K562 (cell line): ENCODE results near the gene KCNAB1. TPM values are rescaled to one million over a fixed set of nuclear protein-coding genes. Genes with fewer than 3 reads are reported as not detected.

ENCODE experiments used
- ATF3 ChIP-seq, 2 experiments: fragments of 450-650 bp in 1 of 2; sonication (generic) in 1 of 2; formaldehyde crosslinking in 1 of 2; IDR thresholded peaks in 1 of 2; conservative IDR thresholded peaks in 1 of 2; 2 replicates each; pipeline versions ENCODE4 v1.6.1 to v1.8.1; 2016 to 2023; ENCODE audit warnings: mild to moderate bottlenecking in 2 of 2, moderate library complexity in 2 of 2, inconsistent platforms in 1 of 2, missing genetic modification reagents in 1 of 2
- ATF4 ChIP-seq: fragments of 450-650 bp; formaldehyde crosslinking; IDR thresholded peaks from 2 replicates; pipeline ENCODE4 v1.4.0; 2022; ENCODE audit warnings: mild to moderate bottlenecking, moderate library complexity
- CC2D1A ChIP-seq: fragments of 450-650 bp; IDR thresholded peaks from 2 replicates; pipeline ENCODE4 v1.6.1; 2017; ENCODE audit warnings: mild to moderate bottlenecking
- E2F1 ChIP-seq: sonication (generic); formaldehyde crosslinking; IDR thresholded peaks from 2 replicates; pipeline ENCODE4 v1.8.1; 2023; ENCODE audit warnings: mild to moderate bottlenecking, missing genetic modification reagents, moderate library complexity
- ELF2 ChIP-seq: fragments of 250-450 bp; sonication (Bioruptor Pico); IDR thresholded peaks from 2 replicates; pipeline ENCODE4 v1.5.0; 2021; ENCODE audit warnings: mild to moderate bottlenecking
- ETV1 ChIP-seq: fragments of 450-650 bp; conservative IDR thresholded peaks from 2 replicates; pipeline ENCODE4 v1.6.1; 2016; ENCODE audit warnings: missing genetic modification characterization, control low read depth, low read depth, missing compliant biosample characterization
- FIP1L1 ChIP-seq: fragments of 200-400 bp; formaldehyde crosslinking; IDR thresholded peaks from 2 replicates; pipeline ENCODE4 v1.6.1; 2018; ENCODE audit warnings: mild to moderate bottlenecking, low read depth, low read length; ENCODE audit not compliant: poor library complexity, severe bottlenecking
- LCOR ChIP-seq: sonication (generic); formaldehyde crosslinking; IDR thresholded peaks from 2 replicates; pipeline ENCODE4 v1.8.0; 2022; ENCODE audit warnings: mild to moderate bottlenecking, missing genetic modification reagents
- MYC ChIP-seq, 2 experiments: fragments of 250-450 bp in 1 of 2; sonication (Bioruptor Pico) in 1 of 2; IDR thresholded peaks; 2 replicates each; pipeline versions ENCODE4 v1.5.1 to v1.6.1; 2012 to 2021; ENCODE audit warnings: low read depth in 2 of 2, borderline replicate concordance in 1 of 2, improper control_type of control experiment in 1 of 2, low read length in 1 of 2, mild to moderate bottlenecking in 1 of 2, moderate library complexity in 1 of 2
- OTX1 ChIP-seq: fragments of 450-650 bp; formaldehyde crosslinking; IDR thresholded peaks from 2 replicates; pipeline ENCODE4 v1.4.0; 2022; ENCODE audit warnings: mild to moderate bottlenecking
- SAFB ChIP-seq: fragments of 200-400 bp; formaldehyde crosslinking; IDR thresholded peaks from 2 replicates; pipeline ENCODE4 v1.6.1; 2017; ENCODE audit warnings: low read depth, low read length, borderline replicate concordance
- UBTF ChIP-seq, 2 experiments: IDR thresholded peaks; 2 replicates each; pipeline ENCODE4 v1.6.1; 2012; ENCODE audit warnings: improper control_type of control experiment in 2 of 2, low read depth in 2 of 2, low read length in 2 of 2, borderline replicate concordance in 1 of 2
- ZFPM2 ChIP-seq: fragments of 250-450 bp; sonication (Bioruptor Pico); IDR thresholded peaks from 2 replicates; pipeline ENCODE4 v1.5.1; 2022; ENCODE audit warnings: mild to moderate bottlenecking
- ZNF384 ChIP-seq: IDR thresholded peaks from 2 replicates; pipeline ENCODE4 v1.6.1; 2012; ENCODE audit warnings: low read depth, low read length, improper control_type of control experiment
- polyA plus RNA-seq, 8 experiments: library from polyadenylated mRNA; depleted of rRNA in 4 of 8; stranded (reverse) in 5 of 8; unstranded in 3 of 8; fragments of >200 nt; fragmentation: Nextera tagmentation in 2 of 8; fragmentation: Illumina TruSeq in 1 of 8; extraction: Ambion mirVana in 2 of 8; extraction: Trizol in 1 of 8; gene quantifications; 2 replicates each; pipeline versions ENCODE4 v1.2.1 to v1.2.3, GENCODE V29; 2011 to 2014; ENCODE audit warnings: inconsistent platforms in 1 of 8, missing spikeins in 1 of 8
- total RNA-seq, 7 experiments: library from RNA; depleted of rRNA in 6 of 7; stranded (reverse); fragments of >200 nt in 6 of 7; fragmentation: Illumina TruSeq in 2 of 7; extraction: Trizol in 2 of 7; gene quantifications; 2 replicates each; pipeline versions ENCODE4 v1.2.1 to v1.2.3, GENCODE V29; 2011 to 2021; ENCODE audit warnings: low replicate concordance in 1 of 7
- TF ChIP-seq, protein P1 (sequence below): fragments of 450-650 bp; IDR thresholded peaks from 2 replicates; pipeline ENCODE4 v1.6.1; 2016; ENCODE audit warnings: antibody characterized with exemption
- TF ChIP-seq, protein P2 (sequence below): sonication (generic); formaldehyde crosslinking; IDR thresholded peaks from 2 replicates; pipeline ENCODE4 v1.8.1; 2023; ENCODE audit warnings: mild to moderate bottlenecking, missing genetic modification reagents

Gene KCNAB1
- total and polyA plus RNA-seq, 9 of the 15 experiments (the other 6 are each of a cell fraction or from before 2014, with no cell fraction given) = 0.14 to 1.2 (median 0.51) TPM

DNA sequence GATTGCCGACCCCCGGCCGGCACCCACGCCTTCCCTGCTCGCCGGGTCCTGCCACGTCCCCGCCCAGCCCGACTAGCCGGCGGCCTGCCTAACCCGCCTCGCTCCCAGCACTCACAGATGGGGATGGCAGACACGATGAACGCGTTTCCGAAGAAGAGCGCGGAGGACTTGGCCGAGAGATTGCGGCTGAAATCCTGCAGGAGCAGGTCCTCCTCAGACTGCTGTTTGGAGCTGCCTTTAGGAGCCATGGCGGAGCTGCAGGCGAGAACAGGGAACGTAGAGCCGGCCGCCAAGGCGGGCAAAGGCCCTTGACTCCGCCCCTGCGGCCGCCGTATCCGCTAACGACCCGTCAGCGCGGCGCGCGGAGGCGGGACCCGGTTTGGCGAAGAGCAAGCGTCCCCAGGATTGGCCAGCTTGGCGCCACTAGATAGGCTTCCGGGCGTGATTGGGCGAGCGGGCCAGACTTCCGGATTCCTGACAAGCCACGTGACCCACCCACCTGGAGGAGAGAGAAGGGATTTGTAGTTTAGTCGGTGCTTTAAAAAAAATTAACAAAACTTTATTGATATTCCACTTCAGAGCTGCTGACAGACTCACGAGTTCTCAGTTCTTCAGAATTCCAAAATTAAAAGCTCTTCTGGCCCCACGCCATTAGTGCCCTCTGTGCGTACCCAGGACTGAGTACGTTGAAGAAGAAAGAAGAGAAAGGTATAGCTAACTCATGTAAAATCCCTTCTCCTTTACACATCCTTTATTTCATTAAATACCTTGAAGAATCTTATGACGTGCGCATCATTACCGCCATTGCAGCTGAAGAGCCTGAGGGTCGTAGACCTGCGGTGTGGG, 434.7 kb downstream of the KCNAB1 start, which contains the start of gene SSR3 (continued):
- TF ChIP-seq ATF4 (CRISPR knock-in tag) (no peak), FIP1L1 (no peak), ZNF384 (peak; percentile 99), UBTF (IDR thresholded peaks at IDR 0.05; ENCODE audit: borderline replicate concordance in 1 of 2, low read depth in 2 of 2, low read length in 2 of 2) (no peak), SAFB (no peak), ZFPM2 (no peak), OTX1 (CRISPR knock-in tag) (no peak), ATF3 (IDR thresholded peaks at IDR 0.05) (no peak; the same call in 1 of the 2 replicates), ATF3 (CRISPR knock-in tag; conservative IDR thresholded peaks at IDR 0.05) (no peak), E2F1 (CRISPR knock-in tag) (peak; percentile 81), CC2D1A (peak; percentile 94), MYC (IDR thresholded peaks at IDR 0.05; ENCODE audit: low read depth, low read length) (peak; percentile 56), MYC (CRISPR knock-in tag; IDR thresholded peaks at IDR 0.05; ENCODE audit: borderline replicate concordance, low read depth) (no peak), ETV1 (tag) (peak; percentile 45), LCOR (CRISPR knock-in tag) (peak; percentile 91), ELF2 (CRISPR knock-in tag) (peak; percentile 99)
- TF ChIP-seq, protein P1, sequence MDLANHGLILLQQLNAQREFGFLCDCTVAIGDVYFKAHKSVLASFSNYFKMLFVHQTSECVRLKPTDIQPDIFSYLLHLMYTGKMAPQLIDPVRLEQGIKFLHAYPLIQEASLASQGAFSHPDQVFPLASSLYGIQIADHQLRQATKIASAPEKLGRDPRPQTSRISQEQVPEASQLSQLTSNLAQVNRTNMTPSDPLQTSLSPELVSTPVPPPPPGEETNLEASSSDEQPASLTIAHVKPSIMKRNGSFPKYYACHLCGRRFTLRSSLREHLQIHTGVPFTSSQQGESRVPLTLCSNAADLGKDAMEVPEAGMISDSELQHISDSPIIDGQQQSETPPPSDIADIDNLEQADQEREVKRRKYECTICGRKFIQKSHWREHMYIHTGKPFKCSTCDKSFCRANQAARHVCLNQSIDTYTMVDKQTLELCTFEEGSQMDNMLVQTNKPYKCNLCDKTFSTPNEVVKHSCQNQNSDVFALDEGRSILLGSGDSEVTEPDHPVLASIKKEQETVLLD = peak; percentile 60; the same call in 1 of the 2 replicates
- TF ChIP-seq, protein P2, sequence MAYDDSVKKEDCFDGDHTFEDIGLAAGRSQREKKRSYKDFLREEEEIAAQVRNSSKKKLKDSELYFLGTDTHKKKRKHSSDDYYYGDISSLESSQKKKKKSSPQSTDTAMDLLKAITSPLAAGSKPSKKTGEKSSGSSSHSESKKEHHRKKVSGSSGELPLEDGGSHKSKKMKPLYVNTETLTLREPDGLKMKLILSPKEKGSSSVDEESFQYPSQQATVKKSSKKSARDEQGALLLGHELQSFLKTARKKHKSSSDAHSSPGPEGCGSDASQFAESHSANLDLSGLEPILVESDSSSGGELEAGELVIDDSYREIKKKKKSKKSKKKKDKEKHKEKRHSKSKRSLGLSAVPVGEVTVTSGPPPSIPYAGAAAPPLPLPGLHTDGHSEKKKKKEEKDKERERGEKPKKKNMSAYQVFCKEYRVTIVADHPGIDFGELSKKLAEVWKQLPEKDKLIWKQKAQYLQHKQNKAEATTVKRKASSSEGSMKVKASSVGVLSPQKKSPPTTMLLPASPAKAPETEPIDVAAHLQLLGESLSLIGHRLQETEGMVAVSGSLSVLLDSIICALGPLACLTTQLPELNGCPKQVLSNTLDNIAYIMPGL (CRISPR knock-in tag) = 0 out of 2 replicates have a peak, but pooled peaks have one; percentile 24
